ENCODE results near the gene SLPI.

GRCh38 chr20:45253261-45253660, 1.1 kb downstream of the SLPI start:
- TF ChIP-seq LEF1 (IDR thresholded peaks at IDR 0.05; ENCODE audit: borderline replicate concordance) (no peak), FOXA1 (IDR thresholded peaks at IDR 0.05) (no peak), ARNT (IDR thresholded peaks at IDR 0.05) (no peak), SP1 (IDR thresholded peaks at IDR 0.05) (no peak), L3MBTL2 (conservative IDR thresholded peaks at IDR 0.05) (no peak)
